K562 (cell line): ENCODE measurements around the gene ADRM1. TPM values are rescaled to one million over a fixed set of nuclear protein-coding genes. Genes with fewer than 3 reads are reported as not detected.

Experiments used
- ATAC-seq: fragments of 200-7000 bp; cut with Tn5 transposase; 3 replicates; pipeline ENCODE4 v1.9.1; 2020; ENCODE audit warnings: moderate library complexity
- BruUV-seq: library from RNA; stranded (reverse); fragments of 400-500 nt; replicated peaks from 2 replicates; lab custom pipeline; 2021; lab: Mats Ljungman, UMichigan
- CTCF ChIA-PET: fragments of 300-600 bp; formaldehyde crosslinking; extraction: SDS; loops from one replicate; lab custom pipeline; 2021; ENCODE audit warnings: low intra/inter-chr PET ratio; lab: Yijun Ruan, JAX
- POLR2A ChIA-PET: fragments of 300-600, 350-650 bp; sonication (Branson Sonifier 250); formaldehyde crosslinking; extraction: SDS; loops from one replicate; lab custom pipeline; 2021; ENCODE audit warnings: antibody characterized with exemption, inconsistent platforms; lab: Yijun Ruan, JAX
- DNase-seq, 4 experiments: peaks; one replicate each; pipeline versions ENCODE4 v3.0.0 to v3.0.0-alpha.2; 2011 to 2018; ENCODE audit warnings: low spot score in 3 of 4, mixed read lengths in 3 of 4; ENCODE audit errors: extremely low read depth in 1 of 4
- FAIRE-seq: peaks from 2 replicates; lab custom pipeline; 2011; peaks lifted over from hg19 to GRCh38; lab: Jason Lieb, UNC
- H2AFZ ChIP-seq: 2 replicates; pipeline ENCODE4 v1.6.0; 2011; ENCODE audit warnings: low read depth, low read length, control low read depth, inconsistent platforms
- H3K27ac ChIP-seq: fragments of 200-600 bp; 3 replicates; pipeline ENCODE4 v1.8.0; 2011; ENCODE audit warnings: low read depth, mild to moderate bottlenecking, control low read depth, inconsistent platforms, low read length, moderate library complexity, mixed read lengths; ENCODE audit errors: extremely low read depth
- H3K27me3 ChIP-seq, 2 experiments: fragments of 300-600 bp in 1 of 2; 2 replicates in 1 of 2; 3 replicates in 1 of 2; pipeline versions ENCODE4 v1.6.0 to v1.8.0; 2011; ENCODE audit warnings: inconsistent platforms in 2 of 2, low read length in 2 of 2, mild to moderate bottlenecking in 1 of 2, mixed read lengths in 1 of 2, moderate library complexity in 1 of 2; ENCODE audit not compliant: control insufficient read depth in 2 of 2, insufficient read depth in 2 of 2
- H3K36me3 ChIP-seq: fragments of 300-600 bp; 3 replicates; pipeline ENCODE4 v1.8.0; 2011; ENCODE audit warnings: mild to moderate bottlenecking, low read length, inconsistent platforms; ENCODE audit not compliant: control insufficient read depth, insufficient read depth
- H3K4me1 ChIP-seq, 2 experiments: fragments of 200-600 bp in 1 of 2; replicated peaks in 1 of 2; 2 replicates in 1 of 2; 3 replicates in 1 of 2; pipeline versions ENCODE4 v1.5.1 to v1.8.0; 2011; ENCODE audit warnings: inconsistent platforms in 2 of 2, low read length in 2 of 2, mild to moderate bottlenecking in 1 of 2, mixed read lengths in 1 of 2, moderate library complexity in 1 of 2; ENCODE audit not compliant: control insufficient read depth in 2 of 2, insufficient read depth in 2 of 2
- H3K4me2 ChIP-seq: 2 replicates; pipeline ENCODE4 v1.6.1; 2011; ENCODE audit warnings: low read length, control low read depth, inconsistent platforms, mixed read lengths; ENCODE audit not compliant: insufficient read depth
- H3K4me3 ChIP-seq: fragments of 200-600 bp; sonication (generic), shearing (Covaris generic); 2 replicates; pipeline ENCODE4 v1.5.1; 2016; ENCODE audit warnings: control low read depth, inconsistent platforms
- H3K79me2 ChIP-seq: fragments of 200-600 bp; 3 replicates; pipeline ENCODE4 v1.8.0; 2011; ENCODE audit warnings: low read length, inconsistent platforms; ENCODE audit not compliant: control insufficient read depth, insufficient read depth
- H3K9ac ChIP-seq, 2 experiments: 2 replicates each; pipeline versions ENCODE4 v1.6.0 to v1.6.1; 2011; ENCODE audit warnings: low read depth in 2 of 2, low read length in 2 of 2, control low read depth in 1 of 2, inconsistent platforms in 1 of 2, mild to moderate bottlenecking in 1 of 2, mixed read lengths in 1 of 2; ENCODE audit not compliant: insufficient read depth in 1 of 2
- H3K9me1 ChIP-seq: one replicate; pipeline ENCODE4 v1.6.0; 2011; ENCODE audit warnings: inconsistent platforms, mild to moderate bottlenecking, low read length, moderate library complexity; ENCODE audit not compliant: control insufficient read depth, insufficient read depth
- H3K9me3 ChIP-seq: replicated peaks from 2 replicates; pipeline ENCODE4 v1.5.1; 2011; ENCODE audit warnings: low read depth, low read length, inconsistent platforms; ENCODE audit not compliant: control insufficient read depth, insufficient read depth
- H4K20me1 ChIP-seq: replicated peaks from 2 replicates; pipeline ENCODE4 v1.6.1; 2011; ENCODE audit warnings: low read length, inconsistent platforms, mixed read lengths; ENCODE audit not compliant: control insufficient read depth, insufficient read depth
- FOXM1 ChIP-seq, 2 experiments: fragments of 450-650 bp in 1 of 2; sonication (generic) in 1 of 2; formaldehyde crosslinking in 1 of 2; IDR thresholded peaks; 2 replicates each; pipeline versions ENCODE4 v1.6.1 to v1.9.0; 2017 to 2022; ENCODE audit warnings: low read depth in 2 of 2, mild to moderate bottlenecking in 2 of 2, missing genetic modification reagents in 1 of 2, moderate library complexity in 1 of 2
- IFI16 ChIP-seq: fragments of 250-450 bp; sonication (Bioruptor Pico); IDR thresholded peaks from 2 replicates; pipeline ENCODE4 v2.1.2; 2022; ENCODE audit warnings: mild to moderate bottlenecking, inconsistent platforms
- KLF16 ChIP-seq: IDR thresholded peaks from 2 replicates; pipeline ENCODE4 v1.6.1; 2016; ENCODE audit warnings: antibody characterized with exemption
- RUNX1 ChIP-seq: sonication (generic); IDR thresholded peaks from 2 replicates; pipeline ENCODE4 v1.6.1; 2016; ENCODE audit warnings: antibody characterized with exemption, low read depth
- SMAD2 ChIP-seq: fragments of 150-350 bp; IDR thresholded peaks from 2 replicates; pipeline ENCODE4 v1.6.1; 2014; ENCODE audit warnings: low read depth, mild to moderate bottlenecking, low read length
- SNIP1 ChIP-seq: fragments of 450-650 bp; IDR thresholded peaks from 2 replicates; pipeline ENCODE4 v1.7.1; 2017; ENCODE audit warnings: low read depth, mild to moderate bottlenecking
- ZBTB1 ChIP-seq: sonication (generic); formaldehyde crosslinking; IDR thresholded peaks from 2 replicates; pipeline ENCODE4 v1.8.1; 2023; ENCODE audit warnings: missing genetic modification reagents, low read depth, mild to moderate bottlenecking, borderline replicate concordance
- ZNF41 ChIP-seq: fragments of 250-450 bp; sonication (Bioruptor Pico); conservative IDR thresholded peaks from 2 replicates; pipeline ENCODE4 v1.4.0; 2020; ENCODE audit warnings: mild to moderate bottlenecking
- WGBS: fragments of 100-300 bp; shearing (Covaris generic); methylation state at CpG from one replicate; pipeline ENCODE4 v1.1.6; 2016; ENCODE audit warnings: low coverage, mixed read lengths; ENCODE audit not compliant: insufficient coverage; ENCODE audit errors: missing lambda C conversion rate; 5-methylcytosine and 5-hydroxymethylcytosine counted together
- in situ Hi-C: fragments of 300-500 bp; cut with MboI; formaldehyde crosslinking; loops from 4 replicates; pipeline ENCODE4 v1.15.0; 2018; ENCODE audit warnings: inconsistent platforms, mixed read lengths
- intact Hi-C: fragments of 100-400 bp; cut with micrococcal nuclease; formaldehyde crosslinking; loops from 2 replicates; pipeline ENCODE4 v1.14.2; 2022
- polyA plus RNA-seq, 8 experiments: library from polyadenylated mRNA; depleted of rRNA in 4 of 8; stranded (reverse) in 5 of 8; unstranded in 3 of 8; fragments of >200 nt; fragmentation: Nextera tagmentation in 2 of 8; fragmentation: Illumina TruSeq in 1 of 8; extraction: Ambion mirVana in 2 of 8; extraction: Trizol in 1 of 8; gene quantifications; 2 replicates each; pipeline versions ENCODE4 v1.2.1 to v1.2.3, GENCODE V29; 2011 to 2014; ENCODE audit warnings: inconsistent platforms in 1 of 8, missing spikeins in 1 of 8
- total RNA-seq, 7 experiments: library from RNA; depleted of rRNA in 6 of 7; stranded (reverse); fragments of >200 nt in 6 of 7; fragmentation: Illumina TruSeq in 2 of 7; extraction: Trizol in 2 of 7; gene quantifications; 2 replicates each; pipeline versions ENCODE4 v1.2.1 to v1.2.3, GENCODE V29; 2011 to 2021; ENCODE audit warnings: low replicate concordance in 1 of 7
- TF ChIP-seq, protein P1 (sequence below): sonication (generic); formaldehyde crosslinking; IDR thresholded peaks from 2 replicates; pipeline ENCODE4 v1.8.1; 2023; ENCODE audit warnings: mild to moderate bottlenecking, missing genetic modification reagents, moderate library complexity
- TF ChIP-seq, protein P2 (sequence below), 2 experiments: fragments of 450-650 bp in 1 of 2; sonication (generic) in 1 of 2; formaldehyde crosslinking in 1 of 2; IDR thresholded peaks in 1 of 2; conservative IDR thresholded peaks in 1 of 2; 2 replicates each; pipeline versions ENCODE4 v1.6.1 to v1.8.1; 2016 to 2023; ENCODE audit warnings: mild to moderate bottlenecking in 2 of 2, moderate library complexity in 2 of 2, inconsistent platforms in 1 of 2, missing genetic modification reagents in 1 of 2

The ADRM1 gene
- total and polyA plus RNA-seq, 9 of the 15 experiments (the other 6 are each of a cell fraction or from before 2014, with no cell fraction given), result 5.0 to 223 (median 67.4) TPM

DNA sequence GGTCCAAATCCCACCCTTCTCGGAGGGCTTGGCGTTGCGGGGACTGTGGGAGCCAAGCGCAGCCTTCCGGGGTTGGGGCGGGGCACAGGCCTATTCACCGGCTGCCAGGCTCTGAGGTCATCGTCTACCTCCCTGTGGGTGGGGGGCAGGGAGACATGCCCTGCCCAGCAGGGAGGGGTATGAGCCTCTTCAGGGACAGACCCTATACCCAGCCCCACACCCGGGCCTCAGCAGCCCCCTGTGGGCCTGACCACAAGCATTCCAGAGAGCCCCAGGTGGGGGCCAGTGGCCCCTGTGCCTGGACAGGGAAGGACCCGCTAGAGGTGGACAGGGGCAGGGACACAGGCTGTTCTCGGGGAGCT lies 52.7 kb downstream of the ADRM1 start:
- Histone ChIP-seq H3K79me2 (peaks cover 53% of the 10 kb centered on the region), H3K27ac (no peak overlapping the region), H4K20me1 (0 out of 2 replicates have a peak, but pooled peaks cover 3% of the 10 kb centered on the region)

More for the DNA sequence above, 52.7 kb downstream of the ADRM1 start:
- ChIA-PET CTCF (no interaction called here), POLR2A (no interaction called here)
- no peak for DNase-seq
- no TSS peak for BruUV-seq
- H3K36me3 ChIP-seq, result peaks cover 69% of the 10 kb centered on the region; the same call in 2 of the 3 replicates
- FAIRE-seq, result no peak
- no peak overlapping the region for H3K4me2 ChIP-seq
- intact Hi-C loops, result no loop called here
- peaks cover 30 to 87% of the 10 kb centered on the region in 2 experiments for H3K4me1 ChIP-seq
- no peak for ATAC-seq
- TF ChIP-seq IFI16 (CRISPR knock-in tag), result no peak
- TF ChIP-seq ZNF41 (CRISPR knock-in tag), result no peak
- TF ChIP-seq KLF16, result no peak
- no peak for TF ChIP-seq RUNX1
- TF ChIP-seq SNIP1, result no peak
- TF ChIP-seq FOXM1 (IDR thresholded peaks at IDR 0.05; ENCODE audit: low read depth), result no peak
- no peak for TF ChIP-seq FOXM1 (CRISPR knock-in tag; IDR thresholded peaks at IDR 0.05; ENCODE audit: low read depth)
- TF ChIP-seq, protein P1, sequence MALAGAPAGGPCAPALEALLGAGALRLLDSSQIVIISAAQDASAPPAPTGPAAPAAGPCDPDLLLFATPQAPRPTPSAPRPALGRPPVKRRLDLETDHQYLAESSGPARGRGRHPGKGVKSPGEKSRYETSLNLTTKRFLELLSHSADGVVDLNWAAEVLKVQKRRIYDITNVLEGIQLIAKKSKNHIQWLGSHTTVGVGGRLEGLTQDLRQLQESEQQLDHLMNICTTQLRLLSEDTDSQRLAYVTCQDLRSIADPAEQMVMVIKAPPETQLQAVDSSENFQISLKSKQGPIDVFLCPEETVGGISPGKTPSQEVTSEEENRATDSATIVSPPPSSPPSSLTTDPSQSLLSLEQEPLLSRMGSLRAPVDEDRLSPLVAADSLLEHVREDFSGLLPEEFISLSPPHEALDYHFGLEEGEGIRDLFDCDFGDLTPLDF (CRISPR knock-in tag), result no peak
- no peak for TF ChIP-seq SMAD2
- no peak for TF ChIP-seq ZBTB1 (CRISPR knock-in tag)
- TF ChIP-seq, protein P2, sequence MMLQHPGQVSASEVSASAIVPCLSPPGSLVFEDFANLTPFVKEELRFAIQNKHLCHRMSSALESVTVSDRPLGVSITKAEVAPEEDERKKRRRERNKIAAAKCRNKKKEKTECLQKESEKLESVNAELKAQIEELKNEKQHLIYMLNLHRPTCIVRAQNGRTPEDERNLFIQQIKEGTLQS (IDR thresholded peaks at IDR 0.05), result no peak
- TF ChIP-seq, protein P2 (CRISPR knock-in tag; conservative IDR thresholded peaks at IDR 0.05), result no peak
- H3K9me1 ChIP-seq, result no peaks in the 10 kb centered on the region
- peak overlapping the region in 1 of 2 experiments; percentile 39; a peak in 1 of 4 replicates for H3K9ac ChIP-seq
- H2AFZ ChIP-seq, result no peak overlapping the region
- WGBS, result 98% methylated on average over 6 of the region's 11 CpGs
- H3K27me3 ChIP-seq, result no peaks in the 10 kb centered on the region
- no peaks in the 10 kb centered on the region for H3K9me3 ChIP-seq
- in situ Hi-C loops, result no loop called here
- no peak overlapping the region for H3K4me3 ChIP-seq
